HG03045 (cell line): Measurements from ENCODE around the gene ATP5PD.
"Not testable (repeated sequence)": the region's sequence is repeated elsewhere in the genome, so short reads cannot be mapped to it uniquely, and the experiment has no call there.

ENCODE experiments used
- ATAC-seq: cut with Tn5 transposase; IDR thresholded peaks from one replicate; pipeline ENCODE4 v1.9.1; 2021; ENCODE audit warnings: mild to moderate bottlenecking, moderate library complexity; ENCODE audit not compliant: unreplicated experiment

The ATP5PD gene

DNA sequence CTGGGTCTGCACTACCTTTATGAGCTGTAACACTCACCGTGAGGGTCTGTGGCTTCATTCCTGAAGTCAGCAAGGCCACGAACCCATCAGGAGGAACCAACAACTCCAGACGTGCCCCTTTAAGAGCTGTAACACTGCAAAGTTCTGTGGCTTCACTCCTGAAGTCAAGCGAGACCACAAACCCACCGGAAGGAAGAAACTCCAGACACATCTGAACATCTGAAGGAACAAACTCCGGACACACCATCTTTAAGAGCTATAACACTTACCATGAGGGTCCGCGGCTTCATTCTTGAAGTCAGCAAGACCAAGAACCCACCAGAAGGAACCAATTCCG is 21.4 kb downstream of the ATP5PD start:
- not testable (repeated sequence) for ATAC-seq

DNA sequence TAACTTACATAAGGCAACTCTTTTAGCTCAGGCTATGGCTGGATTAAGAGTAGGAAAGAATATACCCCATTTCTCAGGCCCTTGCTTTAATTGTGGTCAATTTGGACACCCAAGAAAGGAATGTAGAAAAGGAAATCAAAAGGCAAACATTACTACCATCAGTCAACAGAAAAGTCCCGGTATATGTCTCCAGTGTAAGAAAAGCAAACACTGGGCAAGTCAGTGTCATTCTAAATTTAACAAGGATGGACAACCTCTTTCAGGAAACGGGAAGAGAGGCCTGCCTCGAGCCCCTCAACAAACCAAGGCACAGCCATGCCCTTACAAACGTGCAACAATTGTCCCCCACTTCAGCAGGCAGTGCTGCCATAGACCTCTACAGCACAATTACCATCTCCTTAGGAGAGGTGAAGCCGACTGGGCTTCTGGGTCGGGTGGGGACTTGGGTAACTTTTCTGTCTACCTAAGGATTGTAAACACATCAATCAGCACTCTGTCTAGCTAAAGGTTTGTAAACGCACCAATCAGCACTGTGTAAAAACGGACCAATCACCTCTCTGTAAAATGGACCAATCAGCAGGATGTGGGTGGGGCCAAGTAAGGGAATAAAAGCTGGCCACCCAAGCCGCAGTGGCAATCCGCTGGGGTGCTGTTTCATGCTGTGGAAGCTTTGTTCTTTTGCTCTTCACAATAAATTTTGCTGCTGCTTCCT is 21.9 kb downstream of the ATP5PD start:
- no peak for ATAC-seq

DNA sequence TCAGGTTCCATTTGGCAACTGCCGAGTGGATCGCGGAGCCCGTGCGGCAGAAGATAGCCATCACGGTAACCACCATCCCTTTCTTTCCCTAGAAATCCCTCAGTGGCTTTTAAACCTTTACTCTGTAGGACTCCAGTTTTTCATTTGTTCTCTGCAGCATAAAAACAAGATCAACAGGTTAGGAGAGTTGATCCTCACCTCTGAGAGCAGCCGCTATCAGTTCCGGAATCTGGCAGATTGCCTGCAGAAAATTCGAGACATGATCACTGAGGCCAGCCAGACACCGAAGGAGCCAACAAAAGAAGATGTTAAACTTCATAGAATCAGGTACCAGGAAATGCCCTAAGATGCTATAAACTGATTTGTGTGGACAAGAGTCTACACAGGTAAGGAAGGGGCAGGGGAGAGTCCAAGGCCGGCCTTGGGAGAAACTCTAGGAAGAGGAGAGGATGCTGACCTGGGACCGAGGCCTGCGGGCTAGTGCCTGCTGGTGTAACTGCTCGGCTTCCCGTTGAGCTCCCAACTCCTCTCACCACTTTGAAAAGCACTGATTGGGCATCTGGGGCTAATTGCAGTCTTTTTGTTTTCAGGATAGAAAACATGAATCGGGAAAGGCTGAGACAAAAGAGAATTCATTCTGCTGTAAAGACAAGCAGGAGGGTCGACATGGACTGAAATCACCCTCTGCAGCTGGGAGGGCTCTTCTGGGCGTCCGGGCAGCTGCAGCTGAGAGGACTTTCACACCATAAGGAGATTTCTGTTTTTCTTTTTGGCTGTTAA is 26.2 kb downstream of the ATP5PD start:
- no peak for ATAC-seq

DNA sequence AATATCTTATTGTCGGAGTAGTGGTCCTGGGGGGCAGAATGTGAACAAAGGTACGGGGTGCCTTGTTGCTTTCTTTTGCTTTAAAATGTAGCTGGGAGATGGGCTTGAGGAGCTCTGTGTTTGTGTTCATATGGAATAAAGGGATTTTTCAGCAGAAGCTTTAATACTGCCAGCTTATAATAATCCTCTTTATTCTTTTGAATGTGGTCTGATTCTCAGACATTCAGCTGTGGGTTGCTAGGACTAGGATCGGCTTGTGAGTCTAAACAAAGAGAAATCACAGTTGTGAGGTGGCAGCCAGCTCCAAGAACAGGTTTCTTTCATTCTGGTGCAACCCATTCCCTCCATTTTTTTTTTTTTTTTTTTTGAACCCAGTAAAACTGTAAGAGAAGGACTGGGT is 27.1 kb downstream of the ATP5PD start:
- no peak for ATAC-seq

DNA sequence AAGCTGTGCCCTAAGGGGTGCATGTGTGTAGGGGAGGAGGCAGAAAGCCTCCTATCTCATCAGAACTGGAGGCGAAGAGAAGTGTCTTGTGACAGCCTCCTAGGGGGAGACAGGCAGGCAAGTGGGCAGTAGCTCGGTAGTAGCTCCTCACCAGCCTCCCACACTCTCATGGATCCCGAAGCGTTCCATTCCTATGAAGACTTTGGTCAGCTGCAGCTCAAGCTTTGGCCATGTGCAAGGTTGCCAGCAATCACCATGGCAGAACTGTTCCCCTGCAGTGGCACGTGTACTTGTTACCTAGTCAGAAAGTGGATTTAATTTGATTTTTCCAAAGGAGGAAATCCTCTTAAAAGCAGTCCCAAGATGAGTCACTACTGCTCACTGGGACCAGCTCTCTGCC is 27.6 kb downstream of the ATP5PD start:
- no peak for ATAC-seq

GRCh38 chr17:75013092-75013559 is 33.6 kb downstream of the ATP5PD start:
- ATAC-seq: no peak

DNA sequence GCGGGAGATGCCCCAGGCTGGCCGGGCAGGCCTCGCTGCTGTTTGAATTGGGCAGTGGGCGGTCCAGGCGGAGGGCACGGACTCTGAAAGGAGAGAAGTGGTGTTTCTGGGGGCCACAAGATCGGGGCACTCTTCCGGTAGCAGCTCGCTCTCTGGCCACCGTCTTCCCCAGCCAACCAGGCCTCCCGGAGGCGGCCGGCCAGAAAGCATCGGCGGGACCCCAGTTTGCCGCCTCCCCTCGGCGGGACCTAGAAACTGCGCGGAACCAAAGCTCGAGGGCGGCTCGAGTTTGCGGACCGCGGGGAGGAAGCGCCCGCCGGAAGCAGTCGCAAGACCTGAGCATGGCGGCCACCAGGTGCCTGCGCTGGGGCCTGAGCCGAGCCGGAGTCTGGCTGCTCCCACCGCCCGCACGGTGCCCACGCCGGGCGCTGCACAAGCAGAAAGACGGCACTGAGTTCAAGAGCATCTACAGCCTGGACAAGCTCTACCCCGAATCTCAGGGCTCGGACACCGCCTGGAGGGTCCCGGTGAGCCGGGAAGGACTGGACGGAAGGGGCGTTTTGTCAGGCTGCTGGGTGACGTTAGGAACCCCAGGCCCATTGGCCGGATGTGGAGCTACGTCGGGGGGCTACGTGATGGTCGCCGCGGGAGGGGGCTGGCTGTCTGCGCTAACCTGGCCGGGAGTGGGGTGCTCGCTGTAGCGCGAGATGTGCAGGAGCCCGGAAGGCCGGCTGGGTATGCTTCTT is 34.2 kb downstream of the ATP5PD start, which contains the start of gene MRPL58:
Gene MRPL58, plus strand, starts transcription at position 325 of the 746 bp plus-strand sequence. Its CDS starts 17 bp downstream, at position 342.
- ATAC-seq: peak; percentile 79

DNA sequence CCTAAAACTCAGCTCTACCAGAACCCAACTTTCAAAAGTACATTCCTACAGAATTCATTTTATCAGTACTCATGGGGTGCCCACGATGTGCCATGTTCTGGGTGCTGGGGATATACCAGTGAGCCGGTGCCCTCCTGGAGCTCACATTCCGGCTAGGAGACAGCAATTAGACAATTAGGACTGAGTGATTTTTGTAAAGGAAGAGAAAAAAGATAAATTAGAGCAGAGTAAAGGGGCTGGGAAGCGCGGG is 34.7 kb downstream of the ATP5PD start:
- ATAC-seq: no peak

GRCh38 chr17:75011401-75012095 is 35.2 kb downstream of the ATP5PD start:
- no peak for ATAC-seq

- ATAC-seq: no peak
These were observed 35.9 kb downstream of the ATP5PD start for GRCh38 chr17:75010683-75011400.

DNA sequence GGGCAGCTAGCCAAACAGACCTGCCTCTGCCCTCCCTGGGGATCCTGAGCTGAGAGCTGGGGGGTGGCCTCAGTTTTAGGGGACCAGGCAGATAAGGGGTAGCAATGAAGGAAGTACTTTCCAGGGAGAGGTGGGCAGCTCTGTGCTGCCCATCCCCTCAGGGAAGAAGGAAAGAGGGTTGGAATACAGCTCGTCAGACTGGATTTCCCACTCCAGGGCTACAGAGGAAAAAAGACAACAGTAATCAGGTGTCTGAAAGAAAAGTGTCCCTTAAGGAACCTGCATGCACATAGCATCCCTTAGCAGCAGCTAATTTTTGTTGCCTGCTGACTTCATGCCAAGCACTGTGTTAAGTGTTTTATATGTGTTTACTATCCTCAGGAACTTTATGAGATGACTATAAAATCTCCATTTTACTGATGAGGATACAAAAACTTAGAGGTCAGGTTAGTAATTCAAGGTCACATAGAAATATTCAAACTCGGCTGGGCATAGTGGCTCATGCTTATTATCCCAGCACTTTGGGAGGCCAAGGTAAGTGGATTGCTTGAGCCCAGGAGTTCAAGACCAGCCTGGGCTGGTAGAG is 37.5 kb downstream of the ATP5PD start:
- no peak for ATAC-seq

DNA sequence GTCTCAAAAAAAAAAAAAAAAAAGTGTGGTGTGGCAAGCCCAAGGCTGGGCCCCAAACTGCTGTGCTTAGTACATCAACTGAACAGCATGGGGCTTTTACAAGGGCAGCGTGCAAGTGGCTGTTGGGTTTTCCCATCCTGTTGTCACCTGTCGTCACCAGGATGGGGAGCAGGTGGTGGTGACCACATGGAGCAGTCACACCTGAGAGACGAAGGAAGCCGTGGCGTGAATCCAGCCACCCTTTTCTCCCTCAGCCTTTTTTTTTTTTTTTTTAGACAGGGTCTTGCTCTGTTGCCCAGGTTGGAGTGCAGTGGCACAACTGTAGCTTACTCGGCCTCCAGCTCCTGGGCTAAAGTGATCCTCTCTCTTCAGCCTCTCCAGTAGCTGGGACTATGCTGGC is 38.4 kb downstream of the ATP5PD start:
- no peak for ATAC-seq

GRCh38 chr17:75006653-75007052 is 40.1 kb downstream of the ATP5PD start:
- no peak for ATAC-seq

DNA sequence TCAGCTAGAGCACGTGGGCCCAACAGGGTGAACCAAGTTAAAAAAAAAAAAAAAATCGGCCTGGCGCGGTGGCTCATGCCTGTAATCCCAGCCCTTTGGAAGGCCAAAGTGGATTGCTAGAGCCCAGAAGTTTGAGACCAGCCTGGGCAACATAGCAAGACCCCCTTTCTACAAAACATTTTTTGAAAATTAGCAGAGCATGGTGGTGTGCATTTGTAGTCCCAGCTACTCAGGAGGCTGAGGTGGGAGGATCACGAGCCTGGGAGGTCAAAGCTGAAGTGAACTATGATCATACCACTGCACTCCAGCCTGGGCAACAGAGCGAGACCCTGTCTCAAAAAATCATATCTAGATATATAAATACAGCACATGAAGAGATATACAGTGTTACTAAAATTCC is 40.7 kb downstream of the ATP5PD start:
- not testable (repeated sequence) for ATAC-seq

- no peak for ATAC-seq
These were observed 41.5 kb downstream of the ATP5PD start for GRCh38 chr17:75005291-75005690.

GRCh38 chr17:75004371-75004770 is 42.4 kb downstream of the ATP5PD start:
- no peak for ATAC-seq

- ATAC-seq: no peak
These were observed 42.8 kb downstream of the ATP5PD start for GRCh38 chr17:75003957-75004355.

- no peak for ATAC-seq
These were observed 43.5 kb downstream of the ATP5PD start for GRCh38 chr17:75003070-75003956.
